CD8-positive, alpha-beta memory T cell (primary cell): ENCODE data around the gene ADGRA3. TPM values are rescaled to one million over a fixed set of nuclear protein-coding genes. Genes with fewer than 3 reads are reported as not detected.

Experiments
- CTCF ChIA-PET: fragments of 350-600 bp; sonication (Branson Sonifier 250); formaldehyde crosslinking; loops from one replicate; lab custom pipeline; 2021; ENCODE audit warnings: antibody characterized with exemption; lab: Charles Lee
- POLR2A ChIA-PET: fragments of 350-600 bp; sonication (Branson Sonifier 250); formaldehyde crosslinking; loops from one replicate; lab custom pipeline; 2021; ENCODE audit warnings: antibody characterized with exemption; lab: Charles Lee
- DNase-seq, 5 donors: peaks; one replicate each; pipeline versions ENCODE4 v3.0.0 to v3.0.0-alpha.2; 2020 to 2022; ENCODE audit warnings: mixed read lengths in 1 of 5
- H3K27ac ChIP-seq: one replicate; pipeline ENCODE4 v1.7.0; 2013; ENCODE audit warnings: low read depth, mild to moderate bottlenecking, low read length, moderate library complexity
- H3K27me3 ChIP-seq: 2 replicates; pipeline ENCODE4 v1.7.0; 2013; ENCODE audit warnings: low read length, mild to moderate bottlenecking; ENCODE audit not compliant: insufficient read depth, poor library complexity, severe bottlenecking
- H3K36me3 ChIP-seq: 2 replicates; pipeline ENCODE4 v1.7.0; 2013; ENCODE audit warnings: mild to moderate bottlenecking, low read length, moderate library complexity; ENCODE audit not compliant: insufficient read depth
- H3K4me1 ChIP-seq: 2 replicates; pipeline ENCODE4 v1.7.0; 2013; ENCODE audit warnings: mild to moderate bottlenecking, low read length, moderate library complexity; ENCODE audit not compliant: insufficient read depth
- H3K4me3 ChIP-seq: 2 replicates; pipeline ENCODE4 v1.7.0; 2013; ENCODE audit warnings: mild to moderate bottlenecking, low read length
- H3K9me3 ChIP-seq: 2 replicates; pipeline ENCODE4 v1.7.0; 2013; ENCODE audit warnings: mild to moderate bottlenecking, low read length
- H3K27ac Mint-ChIP-seq, 8 donors: one replicate each; pipeline ENCODE4 v1.8.0; 2020 to 2021; ENCODE audit warnings: mixed read lengths in 8 of 8, mild to moderate bottlenecking in 6 of 8, inconsistent platforms in 3 of 8, moderate library complexity in 3 of 8
- H3K27me3 Mint-ChIP-seq, 2 donors: one replicate each; pipeline ENCODE4 v1.8.0; 2020 to 2021; ENCODE audit warnings: mixed read lengths in 2 of 2, mild to moderate bottlenecking in 1 of 2, moderate library complexity in 1 of 2
- H3K36me3 Mint-ChIP-seq, 3 donors: one replicate each; pipeline ENCODE4 v1.8.0; 2020 to 2021; ENCODE audit warnings: mixed read lengths in 3 of 3, inconsistent platforms in 1 of 3, mild to moderate bottlenecking in 1 of 3
- H3K4me1 Mint-ChIP-seq, 3 donors: one replicate each; pipeline ENCODE4 v1.8.0; 2020 to 2021; ENCODE audit warnings: mixed read lengths in 3 of 3, inconsistent platforms in 1 of 3, mild to moderate bottlenecking in 1 of 3
- H3K4me3 Mint-ChIP-seq, 7 donors: one replicate each; pipeline ENCODE4 v1.8.0; 2020 to 2021; ENCODE audit warnings: mixed read lengths in 7 of 7, mild to moderate bottlenecking in 6 of 7, moderate library complexity in 4 of 7, inconsistent platforms in 2 of 7
- H3K9me3 Mint-ChIP-seq, 5 donors: one replicate each; pipeline ENCODE4 v1.8.0; 2020 to 2022; ENCODE audit warnings: mixed read lengths in 5 of 5, mild to moderate bottlenecking in 3 of 5, moderate library complexity in 2 of 5, inconsistent platforms in 1 of 5
- polyA plus RNA-seq: library from polyadenylated mRNA; unstranded; fragments of 300-500 nt; fragmentation: Illumina TruSeq; gene quantifications from one replicate; pipeline ENCODE4 v1.2.3, GENCODE V29; 2021
- total RNA-seq, 2 experiments: library from RNA; stranded (reverse); gene quantifications; one replicate each; pipeline ENCODE4 v1.2.3, GENCODE V29; 2021

The ADGRA3 gene
- total and polyA plus RNA-seq, 3 experiments from 2014 or later = 0.32 to 2.2 (median 2.1) TPM

GRCh38 chr4:22537864-22538263 is 22.0 kb upstream of the ADGRA3 start:
- no peak overlapping the region for H3K4me3 ChIP-seq
- POLR2A ChIA-PET = no interaction called here
- Mint-ChIP-seq H3K36me3 (peaks cover 0 to 5% (median 0%) of the 10 kb centered on the region in 3 donors), H3K4me1 (no peaks in the 10 kb centered on the region), H3K4me3 (no peak overlapping the region), H3K27ac (no peak overlapping the region), H3K27me3 (peaks cover 0 to 1% of the 10 kb centered on the region in 2 donors), H3K9me3 (peaks cover 8 to 23% (median 12%) of the 10 kb centered on the region in 5 donors)
- H3K4me1 ChIP-seq = no peaks in the 10 kb centered on the region
- DNase-seq = no peak
- H3K27me3 ChIP-seq = no peaks in the 10 kb centered on the region
- no peak overlapping the region for H3K27ac ChIP-seq
- H3K36me3 ChIP-seq = no peaks in the 10 kb centered on the region
- peaks cover 13% of the 10 kb centered on the region for H3K9me3 ChIP-seq
- CTCF ChIA-PET = no interaction called here

GRCh38 chr4:22534374-22534773 is 18.5 kb upstream of the ADGRA3 start:
- ChIA-PET POLR2A (no interaction called here), CTCF (no interaction called here)
- Mint-ChIP-seq H3K27ac (no peak overlapping the region), H3K4me1 (no peaks in the 10 kb centered on the region), H3K27me3 (peaks cover 0 to 1% of the 10 kb centered on the region in 2 donors), H3K36me3 (peaks cover 0 to 5% (median 0%) of the 10 kb centered on the region in 3 donors), H3K4me3 (no peak overlapping the region), H3K9me3 (peaks cover 11 to 29% (median 21%) of the 10 kb centered on the region in 5 donors)
- Histone ChIP-seq H3K27ac (no peak overlapping the region), H3K27me3 (no peaks in the 10 kb centered on the region), H3K36me3 (no peaks in the 10 kb centered on the region), H3K4me3 (no peak overlapping the region), H3K4me1 (no peaks in the 10 kb centered on the region), H3K9me3 (peaks cover 13% of the 10 kb centered on the region)
- DNase-seq = no peak

- H3K27ac ChIP-seq = no peak overlapping the region
- Mint-ChIP-seq H3K36me3 (peaks cover 0 to 5% (median 0%) of the 10 kb centered on the region in 3 donors), H3K9me3 (peaks cover 11 to 29% (median 13%) of the 10 kb centered on the region in 5 donors), H3K4me3 (no peak overlapping the region), H3K4me1 (no peaks in the 10 kb centered on the region), H3K27me3 (peaks cover 0 to 1% of the 10 kb centered on the region in 2 donors), H3K27ac (peak overlapping the region in 1 of 8 donors; percentile 36)
- no peaks in the 10 kb centered on the region for H3K27me3 ChIP-seq
- ChIA-PET CTCF (interaction anchor here (0.7 kb wide), 1 partner anchor 72 kb away, joined by 3 read pairs; no protein-coding TSS in a partner anchor), POLR2A (no interaction called here)
- no peak for DNase-seq
- H3K9me3 ChIP-seq = peaks cover 13% of the 10 kb centered on the region
- no peaks in the 10 kb centered on the region for H3K36me3 ChIP-seq
- H3K4me1 ChIP-seq = no peaks in the 10 kb centered on the region
- no peak overlapping the region for H3K4me3 ChIP-seq
These were observed 17.0 kb upstream of the ADGRA3 start for GRCh38 chr4:22532896-22533295.

- H3K4me3 Mint-ChIP-seq = no peak overlapping the region
These were observed 16.3 kb upstream of the ADGRA3 start for GRCh38 chr4:22532117-22532516.

GRCh38 chr4:22531311-22532019 is 15.6 kb upstream of the ADGRA3 start:
- H3K4me3 Mint-ChIP-seq = no peak overlapping the region
- H3K27me3 Mint-ChIP-seq = peaks cover 0 to 3% of the 10 kb centered on the region in 2 donors
- Histone ChIP-seq H3K9me3 (peaks cover 13% of the 10 kb centered on the region), H3K27me3 (no peaks in the 10 kb centered on the region), H3K4me3 (no peak overlapping the region), H3K27ac (no peak overlapping the region), H3K36me3 (no peaks in the 10 kb centered on the region), H3K4me1 (no peaks in the 10 kb centered on the region)
- ChIA-PET CTCF (no interaction called here), POLR2A (no interaction called here)
- peaks cover 0 to 5% (median 0%) of the 10 kb centered on the region in 3 donors for H3K36me3 Mint-ChIP-seq
- no peak overlapping the region for H3K27ac Mint-ChIP-seq
- H3K4me1 Mint-ChIP-seq = no peaks in the 10 kb centered on the region
- H3K9me3 Mint-ChIP-seq = peaks cover 11 to 29% (median 15%) of the 10 kb centered on the region in 5 donors
- DNase-seq = no peak

More at GRCh38 chr4:22532117-22532516, 16.3 kb upstream of the ADGRA3 start:
- Histone ChIP-seq H3K36me3 (no peaks in the 10 kb centered on the region), H3K9me3 (peaks cover 13% of the 10 kb centered on the region), H3K27ac (no peak overlapping the region), H3K27me3 (no peaks in the 10 kb centered on the region), H3K4me1 (no peaks in the 10 kb centered on the region), H3K4me3 (no peak overlapping the region)
- no peaks in the 10 kb centered on the region for H3K4me1 Mint-ChIP-seq
- ChIA-PET POLR2A (no interaction called here), CTCF (no interaction called here)
- peaks cover 0 to 5% (median 0%) of the 10 kb centered on the region in 3 donors for H3K36me3 Mint-ChIP-seq
- DNase-seq = no peak
- peaks cover 0 to 3% of the 10 kb centered on the region in 2 donors for H3K27me3 Mint-ChIP-seq
- H3K9me3 Mint-ChIP-seq = peaks cover 11 to 29% (median 15%) of the 10 kb centered on the region in 5 donors
- H3K27ac Mint-ChIP-seq = no peak overlapping the region

- no peaks in the 10 kb centered on the region for H3K36me3 Mint-ChIP-seq
- peaks cover 0 to 2% of the 10 kb centered on the region in 2 donors for H3K27me3 Mint-ChIP-seq
- Histone ChIP-seq H3K27ac (no peak overlapping the region), H3K9me3 (no peaks in the 10 kb centered on the region), H3K36me3 (no peaks in the 10 kb centered on the region), H3K27me3 (no peaks in the 10 kb centered on the region), H3K4me3 (no peak overlapping the region), H3K4me1 (no peaks in the 10 kb centered on the region)
- H3K4me1 Mint-ChIP-seq = no peaks in the 10 kb centered on the region
- no peak for DNase-seq
- ChIA-PET POLR2A (no interaction called here), CTCF (no interaction called here)
- no peak overlapping the region for H3K27ac Mint-ChIP-seq
- no peak overlapping the region for H3K4me3 Mint-ChIP-seq
- peaks cover 0 to 13% (median 2%) of the 10 kb centered on the region in 5 donors for H3K9me3 Mint-ChIP-seq
These were observed 9.0 kb upstream of the ADGRA3 start for GRCh38 chr4:22524895-22525294.

- H3K9me3 ChIP-seq = no peaks in the 10 kb centered on the region
- Mint-ChIP-seq H3K4me1 (no peaks in the 10 kb centered on the region), H3K27me3 (peaks cover 2 to 3% of the 10 kb centered on the region in 2 donors), H3K4me3 (no peak overlapping the region), H3K27ac (no peak overlapping the region), H3K9me3 (peaks cover 0 to 12% (median 4%) of the 10 kb centered on the region in 5 donors), H3K36me3 (no peaks in the 10 kb centered on the region)
- H3K4me1 ChIP-seq = no peaks in the 10 kb centered on the region
- CTCF ChIA-PET = no interaction called here
- no peaks in the 10 kb centered on the region for H3K27me3 ChIP-seq
- no peak for DNase-seq
- POLR2A ChIA-PET = no interaction called here
- H3K36me3 ChIP-seq = no peaks in the 10 kb centered on the region
- no peak overlapping the region for H3K4me3 ChIP-seq
- H3K27ac ChIP-seq = no peak overlapping the region
These were observed 7.0 kb upstream of the ADGRA3 start for GRCh38 chr4:22522706-22523501.

GRCh38 chr4:22522206-22522605 is 6.3 kb upstream of the ADGRA3 start:
- H3K27me3 ChIP-seq = no peaks in the 10 kb centered on the region
- no peak overlapping the region for H3K4me3 ChIP-seq
- Mint-ChIP-seq H3K4me3 (no peak overlapping the region), H3K27ac (no peak overlapping the region), H3K36me3 (no peaks in the 10 kb centered on the region), H3K4me1 (no peaks in the 10 kb centered on the region), H3K9me3 (peaks cover 0 to 10% (median 4%) of the 10 kb centered on the region in 5 donors), H3K27me3 (peaks cover 0 to 8% of the 10 kb centered on the region in 2 donors)
- CTCF ChIA-PET = no interaction called here
- no peak for DNase-seq
- H3K9me3 ChIP-seq = no peaks in the 10 kb centered on the region
- H3K4me1 ChIP-seq = no peaks in the 10 kb centered on the region
- H3K36me3 ChIP-seq = no peaks in the 10 kb centered on the region
- H3K27ac ChIP-seq = no peak overlapping the region
- POLR2A ChIA-PET = no interaction called here
